Common myeloid progenitor, CD34-positive (primary cell): ENCODE results near the gene MAPT.

Source experiments
- CTCF ChIA-PET: fragments of 350-600 bp; sonication (Branson Sonifier 250); formaldehyde crosslinking; loops from one replicate; lab custom pipeline; 2021; ENCODE audit warnings: antibody characterized with exemption; lab: Charles Lee
- POLR2A ChIA-PET: fragments of 350-600 bp; sonication (Branson Sonifier 250); formaldehyde crosslinking; loops from one replicate; lab custom pipeline; 2021; ENCODE audit warnings: antibody characterized with exemption; lab: Charles Lee
- DNase-seq, 3 donors: peaks; one replicate each; pipeline versions ENCODE4 v3.0.0 to v3.0.0-alpha.2; 2013
- H3K27ac ChIP-seq, 2 experiments: 1 replicate in 1 of 2; 2 replicates in 1 of 2; pipeline ENCODE4 v1.7.0; 2013; ENCODE audit warnings: inconsistent platforms in 2 of 2, low read length in 2 of 2, mild to moderate bottlenecking in 2 of 2, low read depth in 1 of 2, moderate library complexity in 1 of 2; ENCODE audit not compliant: severe bottlenecking in 2 of 2, insufficient read depth in 1 of 2, poor library complexity in 1 of 2
- H3K27me3 ChIP-seq, 5 experiments: replicated peaks in 2 of 5; 1 replicate in 3 of 5; 2 replicates in 2 of 5; pipeline versions ENCODE4 v1.6.1 to v1.7.0; 2013; ENCODE audit warnings: low read length in 4 of 5, mild to moderate bottlenecking in 2 of 5, moderate library complexity in 2 of 5, inconsistent platforms in 1 of 5; ENCODE audit not compliant: insufficient read depth in 5 of 5, control insufficient read depth in 4 of 5
- H3K36me3 ChIP-seq, 4 experiments: 1 replicate in 2 of 4; 2 replicates in 2 of 4; pipeline versions ENCODE4 v1.6.1 to v1.7.0; 2013; ENCODE audit warnings: low read length in 3 of 4, control low read depth in 1 of 4, mild to moderate bottlenecking in 1 of 4; ENCODE audit not compliant: control insufficient read depth in 4 of 4, insufficient read depth in 4 of 4
- H3K4me1 ChIP-seq, 4 experiments: 1 replicate in 3 of 4; 2 replicates in 1 of 4; pipeline versions ENCODE4 v1.6.1 to v1.7.1; 2013; ENCODE audit warnings: low read length in 3 of 4, mild to moderate bottlenecking in 3 of 4, control low read depth in 1 of 4, inconsistent platforms in 1 of 4, moderate library complexity in 1 of 4; ENCODE audit not compliant: control insufficient read depth in 4 of 4, insufficient read depth in 4 of 4; ENCODE audit errors: control extremely low read depth in 1 of 4
- H3K4me3 ChIP-seq, 7 experiments: 1 replicate in 4 of 7; 2 replicates in 3 of 7; pipeline versions ENCODE4 v1.5.1 to v1.7.0; 2013; ENCODE audit warnings: mild to moderate bottlenecking in 7 of 7, low read length in 6 of 7, moderate library complexity in 6 of 7, inconsistent platforms in 2 of 7, low read depth in 2 of 7, control low read depth in 1 of 7; ENCODE audit not compliant: insufficient read depth in 4 of 7, control insufficient read depth in 1 of 7; ENCODE audit errors: extremely low read depth in 1 of 7
- H3K9me3 ChIP-seq, 5 experiments: 1 replicate in 4 of 5; 2 replicates in 1 of 5; pipeline versions ENCODE4 v1.6.1 to v1.7.1; 2013; ENCODE audit warnings: low read length in 4 of 5, mild to moderate bottlenecking in 2 of 5, inconsistent platforms in 1 of 5, low read depth in 1 of 5, moderate library complexity in 1 of 5; ENCODE audit not compliant: control insufficient read depth in 4 of 5, insufficient read depth in 2 of 5; ENCODE audit errors: control extremely low read depth in 1 of 5
- whole genome bisulfite sequencing: methylation state at CpG from one replicate; pipeline ENCODE4 v1.1.5; 2013; ENCODE audit not compliant: insufficient coverage; 5-methylcytosine and 5-hydroxymethylcytosine counted together

MAPT gene

GRCh38 chr17:45847747-45848146, 46.6 kb upstream of the MAPT start:
- Histone ChIP-seq H3K4me3 (no peak overlapping the region), H3K36me3 (no peaks in the 10 kb centered on the region), H3K9me3 (no peaks in the 10 kb centered on the region), H3K27me3 (peaks cover 0 to 17% (median 10%) of the 10 kb centered on the region in 5 experiments), H3K4me1 (peaks cover 0 to 3% (median 0%) of the 10 kb centered on the region in 4 experiments), H3K27ac (no peak overlapping the region)
- WGBS = no CpG with 5 or more reads among the region's 5 CpGs
- CTCF ChIA-PET = interaction anchor here (1.3 to 1.6 kb wide), 3 partner anchors 11 to 16 kb away, joined by 3 to 5 read pairs (median 3); no protein-coding TSS in a partner anchor
- POLR2A ChIA-PET = no interaction called here
- DNase-seq = no peak

- 86% methylated on average over 9 of the region's 9 CpGs for WGBS
- no peak for DNase-seq
- no peaks in the 10 kb centered on the region for H3K9me3 ChIP-seq
- peaks cover 0 to 17% (median 10%) of the 10 kb centered on the region in 5 experiments for H3K27me3 ChIP-seq
- H3K4me1 ChIP-seq = peaks cover 0 to 3% (median 0%) of the 10 kb centered on the region in 4 experiments
- CTCF ChIA-PET = interaction anchor here (1.3 kb wide), 1 partner anchor 11 kb away, joined by 3 read pairs; no protein-coding TSS in a partner anchor
- POLR2A ChIA-PET = no interaction called here
- H3K4me3 ChIP-seq = no peak overlapping the region
- H3K36me3 ChIP-seq = no peaks in the 10 kb centered on the region
- H3K27ac ChIP-seq = no peak overlapping the region
These were observed 45.9 kb upstream of the MAPT start for GRCh38 chr17:45848405-45848804.

GRCh38 chr17:45848868-45849535, 45.4 kb upstream of the MAPT start:
- 90% methylated on average over 9 of the region's 15 CpGs for WGBS
- no peak for DNase-seq
- CTCF ChIA-PET = interaction anchor here (0.6 to 1.4 kb wide), 2 partner anchors 17 to 121 kb away, joined by 4 read pairs; no protein-coding TSS in a partner anchor
- peaks cover 0 to 17% (median 10%) of the 10 kb centered on the region in 5 experiments for H3K27me3 ChIP-seq
- POLR2A ChIA-PET = no interaction called here
- H3K9me3 ChIP-seq = no peaks in the 10 kb centered on the region
- no peak overlapping the region for H3K27ac ChIP-seq
- H3K4me1 ChIP-seq = peaks cover 0 to 3% (median 0%) of the 10 kb centered on the region in 4 experiments
- no peaks in the 10 kb centered on the region for H3K36me3 ChIP-seq
- H3K4me3 ChIP-seq = no peak overlapping the region

- H3K4me1 ChIP-seq = peaks cover 0 to 3% (median 0%) of the 10 kb centered on the region in 4 experiments
- DNase-seq = no peak
- no peak overlapping the region for H3K4me3 ChIP-seq
- POLR2A ChIA-PET = no interaction called here
- H3K27me3 ChIP-seq = peaks cover 0 to 17% (median 10%) of the 10 kb centered on the region in 5 experiments
- no peaks in the 10 kb centered on the region for H3K36me3 ChIP-seq
- no peak overlapping the region for H3K27ac ChIP-seq
- H3K9me3 ChIP-seq = no peaks in the 10 kb centered on the region
- 100% methylated on average over 5 of the region's 7 CpGs for WGBS
- CTCF ChIA-PET = interaction anchor here (0.6 to 1.4 kb wide), 3 partner anchors 17 to 214 kb away, joined by 3 to 4 read pairs (median 4); no protein-coding TSS in a partner anchor
These were observed 44.8 kb upstream of the MAPT start for GRCh38 chr17:45849536-45849990.

- H3K36me3 ChIP-seq = no peaks in the 10 kb centered on the region
- ChIA-PET POLR2A (no interaction called here), CTCF (interaction anchor here (0.6 to 1.4 kb wide), 4 partner anchors 18 to 215 kb away, joined by 3 to 4 read pairs (median 4); no protein-coding TSS in a partner anchor)
- DNase-seq = no peak
- H3K27me3 ChIP-seq = peaks cover 0 to 19% (median 10%) of the 10 kb centered on the region in 5 experiments
- peaks cover 0 to 3% (median 0%) of the 10 kb centered on the region in 4 experiments for H3K4me1 ChIP-seq
- H3K4me3 ChIP-seq = no peak overlapping the region
- 100% methylated on average over 2 of the region's 4 CpGs for WGBS
- no peak overlapping the region for H3K27ac ChIP-seq
- no peaks in the 10 kb centered on the region for H3K9me3 ChIP-seq
These were observed 44.3 kb upstream of the MAPT start for GRCh38 chr17:45850011-45850410.

- Histone ChIP-seq H3K27me3 (peaks cover 0 to 22% (median 10%) of the 10 kb centered on the region in 5 experiments), H3K4me1 (peaks cover 0 to 3% (median 0%) of the 10 kb centered on the region in 4 experiments), H3K36me3 (no peaks in the 10 kb centered on the region), H3K27ac (no peak overlapping the region), H3K4me3 (no peak overlapping the region), H3K9me3 (no peaks in the 10 kb centered on the region)
- 93% methylated on average over 4 of the region's 5 CpGs for WGBS
- CTCF ChIA-PET = interaction anchor here (1.3 to 1.4 kb wide), 2 partner anchors 210 to 215 kb away, joined by 3 read pairs; no protein-coding TSS in a partner anchor
- POLR2A ChIA-PET = no interaction called here
- DNase-seq = no peak
These were observed 43.9 kb upstream of the MAPT start for GRCh38 chr17:45850468-45850867.

GRCh38 chr17:45851022-45851421, 43.3 kb upstream of the MAPT start:
- Histone ChIP-seq H3K9me3 (no peaks in the 10 kb centered on the region), H3K36me3 (no peaks in the 10 kb centered on the region), H3K4me1 (peaks cover 0 to 3% (median 0%) of the 10 kb centered on the region in 4 experiments), H3K27me3 (peaks cover 0 to 22% (median 10%) of the 10 kb centered on the region in 5 experiments), H3K27ac (no peak overlapping the region), H3K4me3 (no peak overlapping the region)
- POLR2A ChIA-PET = interaction anchor here (0.6 to 0.8 kb wide), 2 partner anchors 44 to 209 kb away, joined by 3 to 4 read pairs; no protein-coding TSS in a partner anchor
- CTCF ChIA-PET = interaction anchor here (1.1 to 2.0 kb wide), 7 partner anchors 13 to 438 kb away, joined by 3 to 9 read pairs (median 7); no protein-coding TSS in a partner anchor
- WGBS = 91% methylated on average over 6 of the region's 6 CpGs
- no peak for DNase-seq
